OCI-LY3 (cell line): ENCODE measurements around the gene MMD2.

Experiments
- H2AFZ ChIP-seq: fragments of 200-600, 300-600 bp; shearing (Covaris generic); 2 replicates; pipeline ENCODE4 v1.6.0; 2014; ENCODE audit warnings: antibody characterized with exemption, low read depth, low read length
- H3K27ac ChIP-seq: fragments of 200-600, 300-600 bp; sonication (generic); 2 replicates; pipeline ENCODE4 v1.5.1; 2014; ENCODE audit warnings: mild to moderate bottlenecking, low read length, moderate library complexity, mixed read lengths
- H3K27me3 ChIP-seq: fragments of 200-600, 300-600 bp; sonication (generic); 2 replicates; pipeline ENCODE4 v1.6.1; 2014; ENCODE audit warnings: low read depth, low read length, mixed read lengths
- H3K36me3 ChIP-seq: fragments of 200-600, 300-600 bp; sonication (generic); replicated peaks from 2 replicates; pipeline ENCODE3; 2014; ENCODE audit warnings: low read depth, low read length, mixed read lengths
- H3K4me1 ChIP-seq: fragments of 300-600, 200-600 bp; sonication (generic); 2 replicates; pipeline ENCODE4 v1.6.1; 2014; ENCODE audit warnings: low read length, mixed read lengths
- H3K4me2 ChIP-seq: fragments of 200-600, 300-600 bp; sonication (generic); 2 replicates; pipeline ENCODE4 v1.6.1; 2014; ENCODE audit warnings: low read length, mixed read lengths
- H3K4me3 ChIP-seq: fragments of 300-600, 200-600 bp; sonication (generic); 2 replicates; pipeline ENCODE4 v1.5.1; 2014; ENCODE audit warnings: antibody characterized with exemption, mild to moderate bottlenecking, low read length, moderate library complexity
- H3K79me2 ChIP-seq: fragments of 300-600, 200-600 bp; shearing (Covaris generic); 2 replicates; pipeline ENCODE4 v1.6.1; 2014; ENCODE audit warnings: mild to moderate bottlenecking, low read length, mixed read lengths
- H3K9ac ChIP-seq: fragments of 300-600, 200-600 bp; shearing (Covaris generic); 2 replicates; pipeline ENCODE4 v1.6.0; 2014; ENCODE audit warnings: mild to moderate bottlenecking, low read length, moderate library complexity
- H3K9me3 ChIP-seq: fragments of 200-600, 300-600 bp; shearing (Covaris generic); 2 replicates; pipeline ENCODE4 v1.6.1; 2014; ENCODE audit warnings: low read length, mixed read lengths; ENCODE audit not compliant: insufficient read depth
- H4K20me1 ChIP-seq: fragments of 200-600, 300-600 bp; sonication (generic); 2 replicates; pipeline ENCODE4 v1.6.1; 2016; ENCODE audit warnings: low read length, mixed read lengths; ENCODE audit not compliant: insufficient read depth
- CTCF ChIP-seq: fragments of 200-600, 300-600 bp; sonication (generic); IDR thresholded peaks from 2 replicates; pipeline ENCODE4 v1.5.1; 2014; ENCODE audit warnings: antibody characterized with exemption, low read length, low read depth
- EZH2phosphoT487 ChIP-seq: fragments of 200-600 bp; shearing (Covaris generic); IDR thresholded peaks from 2 replicates; pipeline ENCODE4 v1.6.1; 2018; ENCODE audit warnings: antibody characterized with exemption, mixed run types, low read depth

MMD2 gene

GRCh38 chr7:4999369-4999950 lies 40.5 kb upstream of the MMD2 start:
- TF ChIP-seq CTCF: no peak
- TF ChIP-seq EZH2phosphoT487: no peak
- H3K36me3 ChIP-seq: no peaks in the 10 kb centered on the region
- no peak overlapping the region for H3K27ac ChIP-seq

GRCh38 chr7:4998910-4999309 lies 39.9 kb upstream of the MMD2 start:
- no peak overlapping the region for H3K4me3 ChIP-seq

More at GRCh38 chr7:4999369-4999950, 40.5 kb upstream of the MMD2 start:
- no peak overlapping the region for H2AFZ ChIP-seq
- H3K4me2 ChIP-seq: no peak overlapping the region
- no peak overlapping the region for H3K9ac ChIP-seq
- H3K27me3 ChIP-seq: no peaks in the 10 kb centered on the region
- H3K79me2 ChIP-seq: no peaks in the 10 kb centered on the region
- H3K9me3 ChIP-seq: no peaks in the 10 kb centered on the region
- H3K4me3 ChIP-seq: no peak overlapping the region
- 0 out of 2 replicates have a peak, but pooled peaks cover 2% of the 10 kb centered on the region for H4K20me1 ChIP-seq
- peaks cover 9% of the 10 kb centered on the region for H3K4me1 ChIP-seq

GRCh38 chr7:4998244-4998643 lies 39.3 kb upstream of the MMD2 start:
- Histone ChIP-seq H3K4me2 (no peak overlapping the region), H2AFZ (no peak overlapping the region), H3K4me3 (no peak overlapping the region), H4K20me1 (0 out of 2 replicates have a peak, but pooled peaks cover 2% of the 10 kb centered on the region), H3K9me3 (no peaks in the 10 kb centered on the region), H3K4me1 (peaks cover 9% of the 10 kb centered on the region), H3K79me2 (no peaks in the 10 kb centered on the region), H3K9ac (no peak overlapping the region), H3K27ac (no peak overlapping the region), H3K27me3 (no peaks in the 10 kb centered on the region), H3K36me3 (no peaks in the 10 kb centered on the region)
- TF ChIP-seq EZH2phosphoT487: no peak
- no peak for TF ChIP-seq CTCF

More at GRCh38 chr7:4998910-4999309, 39.9 kb upstream of the MMD2 start:
- H3K27me3 ChIP-seq: no peaks in the 10 kb centered on the region
- no peaks in the 10 kb centered on the region for H3K79me2 ChIP-seq
- no peak overlapping the region for H2AFZ ChIP-seq
- TF ChIP-seq CTCF (no peak), EZH2phosphoT487 (no peak)
- peaks cover 9% of the 10 kb centered on the region for H3K4me1 ChIP-seq
- no peak overlapping the region for H3K4me2 ChIP-seq
- no peak overlapping the region for H3K27ac ChIP-seq
- no peak overlapping the region for H3K9ac ChIP-seq
- H3K36me3 ChIP-seq: no peaks in the 10 kb centered on the region
- no peaks in the 10 kb centered on the region for H3K9me3 ChIP-seq
- 0 out of 2 replicates have a peak, but pooled peaks cover 2% of the 10 kb centered on the region for H4K20me1 ChIP-seq

- no peaks in the 10 kb centered on the region for H3K79me2 ChIP-seq
- no peak overlapping the region for H3K4me2 ChIP-seq
- no peaks in the 10 kb centered on the region for H3K9me3 ChIP-seq
- no peak for TF ChIP-seq EZH2phosphoT487
- TF ChIP-seq CTCF: no peak
- H3K9ac ChIP-seq: no peak overlapping the region
- H3K36me3 ChIP-seq: no peaks in the 10 kb centered on the region
- H4K20me1 ChIP-seq: 0 out of 2 replicates have a peak, but pooled peaks cover 2% of the 10 kb centered on the region
- no peak overlapping the region for H2AFZ ChIP-seq
- H3K27me3 ChIP-seq: no peaks in the 10 kb centered on the region
- H3K4me3 ChIP-seq: no peak overlapping the region
- H3K27ac ChIP-seq: no peak overlapping the region
- H3K4me1 ChIP-seq: peaks cover 9% of the 10 kb centered on the region
Observed at GRCh38 chr7:4996696-4997222, 37.8 kb upstream of the MMD2 start.
